ENCODE measurements around the gene FSTL4.

- no peak for TF ChIP-seq CTCF (IDR thresholded peaks at IDR 0.05)
- TF ChIP-seq POLR2A (IDR thresholded peaks at IDR 0.05), result no peak
Measured at GRCh38 chr5:133381041-133381440, 231.3 kb downstream of the FSTL4 start.

All from Peyer's patch (tissue), 4 donors.